Measurements from ENCODE around the gene SLC39A3.

The SLC39A3 gene

GRCh38 chr19:2685204-2685704 lies 54.6 kb downstream of the SLC39A3 start:
- TF ChIP-seq CTCF (conservative IDR thresholded peaks at IDR 0.05; ENCODE audit: low read depth, low read length) = no peak
- H3K4me3 ChIP-seq (ENCODE audit: low read length) = no peak overlapping the region
- DNase-seq (ENCODE audit: low read depth) = no peak

GRCh38 chr19:2683430-2684003 lies 56.3 kb downstream of the SLC39A3 start:
- H3K4me3 ChIP-seq (ENCODE audit: low read length) = no peak overlapping the region
- TF ChIP-seq CTCF (conservative IDR thresholded peaks at IDR 0.05; ENCODE audit: low read depth, low read length) = no peak
- no peak for DNase-seq (ENCODE audit: low read depth)

Data from retinal pigment epithelial cell (primary cell).